Activated CD8-positive, alpha-beta T cell treated with anti-CD3 and anti-CD28 coated beads for 36 hours (primary cell): ENCODE results near the gene NOL4L. TPM values are rescaled to one million over a fixed set of nuclear protein-coding genes. Genes with fewer than 3 reads are reported as not detected.

Experiments used
- ATAC-seq: fragments of 200-7000 bp; cut with Tn5 transposase; one replicate; pipeline ENCODE4 v1.10.0; 2021; ENCODE audit warnings: mild to moderate bottlenecking, moderate library complexity
- CTCF ChIA-PET: fragments of 350-600 bp; sonication (Branson Sonifier 250); formaldehyde crosslinking; loops from one replicate; lab custom pipeline; 2021; ENCODE audit warnings: antibody characterized with exemption; lab: Charles Lee
- POLR2A ChIA-PET: fragments of 350-600 bp; sonication (Branson Sonifier 250); formaldehyde crosslinking; loops from one replicate; lab custom pipeline; 2021; ENCODE audit warnings: antibody characterized with exemption; lab: Charles Lee
- DNase-seq: peaks from one replicate; pipeline ENCODE4 v3.0.0-alpha.2; 2020
- H3K27ac Mint-ChIP-seq: one replicate; pipeline ENCODE4 v1.8.0; 2021; ENCODE audit warnings: mild to moderate bottlenecking, mixed read lengths
- H3K27me3 Mint-ChIP-seq: one replicate; pipeline ENCODE4 v1.8.0; 2021; ENCODE audit warnings: mixed read lengths
- H3K36me3 Mint-ChIP-seq: one replicate; pipeline ENCODE4 v1.8.0; 2021; ENCODE audit warnings: low read depth, mixed read lengths
- H3K4me1 Mint-ChIP-seq: one replicate; pipeline ENCODE4 v1.8.0; 2021; ENCODE audit warnings: low read depth, mixed read lengths
- H3K4me3 Mint-ChIP-seq: one replicate; pipeline ENCODE4 v1.8.0; 2021; ENCODE audit warnings: mild to moderate bottlenecking, moderate library complexity, mixed read lengths
- H3K9me3 Mint-ChIP-seq: one replicate; pipeline ENCODE4 v1.8.0; 2021; ENCODE audit warnings: mixed read lengths
- intact Hi-C: fragments of 100-400 bp; cut with micrococcal nuclease; formaldehyde crosslinking; loops from one replicate; pipeline ENCODE4 v1.10.0; 2022
- total RNA-seq, 2 experiments: library from RNA; stranded (reverse); gene quantifications; one replicate each; pipeline ENCODE4 v1.2.3, GENCODE V29; 2021
- TF ChIP-seq, protein P1 (sequence below): fragments of 200-600 bp; IDR thresholded peaks from one replicate; pipeline ENCODE4 v1.8.0; 2022; ENCODE audit warnings: antibody characterized with exemption, mild to moderate bottlenecking

NOL4L gene
- total RNA-seq, 2 experiments from 2014 or later: 23.3 to 23.9 TPM

DNA sequence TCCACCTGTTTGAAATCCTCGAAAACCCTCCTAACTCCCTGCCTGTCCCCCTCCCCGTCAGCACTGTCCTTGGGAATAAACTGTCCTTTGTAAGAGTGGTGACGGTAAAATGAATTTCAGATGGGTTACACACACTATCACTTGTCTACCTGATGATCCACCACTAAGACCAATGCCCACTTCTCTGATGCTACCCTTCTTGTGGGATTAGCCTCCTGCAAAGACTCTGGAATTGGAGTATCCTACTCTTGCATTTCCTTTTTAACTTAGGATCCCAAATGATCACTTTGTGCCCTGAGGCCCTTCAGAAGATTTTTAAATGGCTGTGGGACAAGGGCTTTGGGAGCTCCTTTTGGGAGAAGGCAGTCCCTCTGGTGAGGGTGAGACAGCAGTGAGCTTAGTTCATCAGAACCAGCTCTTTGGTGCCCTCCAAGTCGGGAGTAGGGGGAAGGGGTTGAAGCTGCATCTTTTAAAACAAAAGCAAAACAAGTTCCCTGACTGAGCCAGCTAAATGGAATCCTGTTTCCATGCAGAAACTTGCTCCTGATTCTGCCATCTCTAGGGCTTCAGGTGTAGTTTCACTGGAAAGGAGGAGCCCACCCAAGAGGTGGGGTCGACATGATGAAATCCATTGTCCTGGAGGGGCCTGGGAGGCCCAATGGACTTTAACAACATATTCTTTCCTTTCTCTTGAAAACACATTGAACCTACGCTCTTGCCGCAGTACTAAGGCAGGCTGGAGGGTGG is 140.5 kb downstream of the NOL4L start:
- no peaks in the 10 kb centered on the region for H3K27me3 Mint-ChIP-seq
- no peaks in the 10 kb centered on the region for H3K9me3 Mint-ChIP-seq
- intact Hi-C loops: no loop called here
- TF ChIP-seq, protein P1, sequence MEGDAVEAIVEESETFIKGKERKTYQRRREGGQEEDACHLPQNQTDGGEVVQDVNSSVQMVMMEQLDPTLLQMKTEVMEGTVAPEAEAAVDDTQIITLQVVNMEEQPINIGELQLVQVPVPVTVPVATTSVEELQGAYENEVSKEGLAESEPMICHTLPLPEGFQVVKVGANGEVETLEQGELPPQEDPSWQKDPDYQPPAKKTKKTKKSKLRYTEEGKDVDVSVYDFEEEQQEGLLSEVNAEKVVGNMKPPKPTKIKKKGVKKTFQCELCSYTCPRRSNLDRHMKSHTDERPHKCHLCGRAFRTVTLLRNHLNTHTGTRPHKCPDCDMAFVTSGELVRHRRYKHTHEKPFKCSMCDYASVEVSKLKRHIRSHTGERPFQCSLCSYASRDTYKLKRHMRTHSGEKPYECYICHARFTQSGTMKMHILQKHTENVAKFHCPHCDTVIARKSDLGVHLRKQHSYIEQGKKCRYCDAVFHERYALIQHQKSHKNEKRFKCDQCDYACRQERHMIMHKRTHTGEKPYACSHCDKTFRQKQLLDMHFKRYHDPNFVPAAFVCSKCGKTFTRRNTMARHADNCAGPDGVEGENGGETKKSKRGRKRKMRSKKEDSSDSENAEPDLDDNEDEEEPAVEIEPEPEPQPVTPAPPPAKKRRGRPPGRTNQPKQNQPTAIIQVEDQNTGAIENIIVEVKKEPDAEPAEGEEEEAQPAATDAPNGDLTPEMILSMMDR: no peak
- no peak for DNase-seq
- no peak overlapping the region for H3K4me3 Mint-ChIP-seq
- H3K36me3 Mint-ChIP-seq: peaks cover 21% of the 10 kb centered on the region
- peak overlapping the region; percentile 3 for H3K27ac Mint-ChIP-seq
- H3K4me1 Mint-ChIP-seq: peaks cover 30% of the 10 kb centered on the region
- POLR2A ChIA-PET: interaction anchor here (0.5 to 2.3 kb wide), 3 partner anchors 8 to 93 kb away, joined by 3 to 9 read pairs (median 3); no protein-coding TSS in a partner anchor
- CTCF ChIA-PET: interaction anchor here (1.3 to 1.5 kb wide), 2 partner anchors 14 to 208 kb away, joined by 4 to 5 read pairs; no protein-coding TSS in a partner anchor
- no peak for ATAC-seq

DNA sequence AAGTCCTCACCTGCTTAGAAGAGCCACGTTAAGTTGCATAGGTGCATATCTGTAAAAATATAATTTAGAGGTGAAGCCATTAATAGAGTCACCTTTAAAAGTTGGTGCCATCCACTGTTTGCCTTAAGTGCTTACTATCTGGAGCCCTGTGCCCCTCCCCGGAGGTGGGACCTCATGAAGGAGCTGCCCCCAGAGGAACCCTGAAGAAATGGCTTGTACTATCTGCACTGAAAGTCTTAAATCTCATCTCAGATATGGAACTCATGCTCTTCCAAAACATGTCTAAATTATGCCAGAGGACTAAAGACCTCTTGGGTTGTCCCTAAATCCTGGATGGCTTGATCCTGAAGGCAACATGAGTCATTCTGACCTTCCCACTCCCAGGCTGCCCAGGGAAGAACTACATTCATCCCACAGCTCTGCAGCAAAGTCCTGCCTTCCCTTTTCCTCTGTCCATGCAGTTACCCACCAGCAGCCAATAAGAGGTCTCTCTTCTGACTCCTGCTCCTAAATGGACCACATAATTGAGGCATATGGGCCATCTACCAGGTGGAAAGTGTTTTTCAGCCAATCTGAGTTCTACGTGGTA is 141.7 kb downstream of the NOL4L start:
- POLR2A ChIA-PET: interaction anchor here (1.0 to 2.3 kb wide), 2 partner anchors 9 to 10 kb away, joined by 3 to 9 read pairs; no protein-coding TSS in a partner anchor
- Mint-ChIP-seq H3K4me1 (peaks cover 42% of the 10 kb centered on the region), H3K27ac (peak overlapping the region; percentile 74), H3K36me3 (peaks cover 32% of the 10 kb centered on the region), H3K9me3 (no peaks in the 10 kb centered on the region), H3K27me3 (no peaks in the 10 kb centered on the region), H3K4me3 (no peak overlapping the region)
- ATAC-seq: no peak
- TF ChIP-seq, protein P1: no peak
- DNase-seq: peak; percentile 39
- CTCF ChIA-PET: no interaction called here
- intact Hi-C loops: no loop called here

DNA sequence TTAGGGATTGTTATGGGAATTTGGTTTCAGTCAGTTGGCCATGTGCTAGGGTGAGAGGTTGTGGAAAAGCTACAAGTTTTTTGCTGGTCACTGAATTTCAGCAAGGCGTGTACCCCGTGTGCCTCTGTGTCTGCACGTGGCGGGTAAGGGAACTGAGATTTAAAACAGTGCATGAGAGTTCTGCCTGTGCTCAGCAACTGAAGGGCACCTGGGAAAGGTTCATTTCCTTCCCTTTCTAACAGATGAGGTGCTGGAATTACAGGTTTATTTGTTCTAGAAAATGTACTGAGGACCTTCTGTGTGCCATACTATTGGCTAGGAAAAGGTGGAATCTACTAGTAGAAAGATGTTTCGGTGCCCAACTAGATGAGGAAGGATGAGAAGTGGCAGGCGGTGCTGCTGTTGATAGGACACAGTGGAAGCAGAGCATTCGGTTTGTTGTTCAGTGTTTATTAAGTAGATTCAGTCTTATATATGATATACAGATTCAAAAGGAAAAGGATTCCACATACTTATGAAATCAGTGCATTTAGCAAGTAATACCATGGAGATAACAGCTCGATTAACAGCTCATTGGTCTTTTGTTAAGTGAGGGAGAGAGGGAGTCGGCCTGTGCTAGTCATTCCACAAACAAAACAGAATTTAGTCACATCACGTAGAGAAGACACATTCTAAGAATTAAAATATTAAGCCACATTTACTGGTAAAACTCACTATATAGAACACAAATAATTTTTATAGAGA is 142.3 kb downstream of the NOL4L start:
- POLR2A ChIA-PET: interaction anchor here (1.0 to 2.3 kb wide), 2 partner anchors 9 to 10 kb away, joined by 3 to 9 read pairs; no protein-coding TSS in a partner anchor
- Mint-ChIP-seq H3K4me1 (peaks cover 46% of the 10 kb centered on the region), H3K27me3 (no peaks in the 10 kb centered on the region), H3K36me3 (peaks cover 37% of the 10 kb centered on the region), H3K9me3 (no peaks in the 10 kb centered on the region), H3K27ac (peak overlapping the region; percentile 50), H3K4me3 (no peak overlapping the region)
- intact Hi-C loops: no loop called here
- DNase-seq (no peak), ATAC-seq (no peak)
- CTCF ChIA-PET: no interaction called here
- TF ChIP-seq, protein P1: no peak

DNA sequence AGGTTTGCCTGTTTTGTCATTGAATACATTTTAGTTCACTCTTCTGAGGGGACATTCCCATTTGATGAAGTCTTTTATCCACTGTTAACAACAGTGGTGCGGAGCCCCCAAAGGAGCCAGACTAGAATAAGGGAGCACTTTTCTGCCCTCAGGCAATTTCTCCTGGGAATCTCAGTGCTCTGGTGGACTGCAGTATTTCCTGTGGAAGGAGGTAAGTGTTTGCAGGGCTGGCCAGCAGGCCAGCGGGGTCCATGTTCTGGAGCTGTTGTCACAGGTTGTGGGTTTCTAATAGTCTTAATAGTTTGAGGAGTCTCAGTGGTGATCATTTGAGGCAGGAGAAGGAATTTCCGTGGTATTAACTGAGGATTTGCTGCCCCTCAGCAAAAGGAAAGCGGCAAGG is 143.5 kb downstream of the NOL4L start:
- H3K9me3 Mint-ChIP-seq: no peaks in the 10 kb centered on the region
- DNase-seq: no peak
- peaks cover 44% of the 10 kb centered on the region for H3K4me1 Mint-ChIP-seq
- POLR2A ChIA-PET: interaction anchor here (1.0 kb wide), 1 partner anchor 9 kb away, joined by 3 read pairs; no protein-coding TSS in a partner anchor
- no peak overlapping the region for H3K4me3 Mint-ChIP-seq
- peak overlapping the region; percentile 23 for H3K27ac Mint-ChIP-seq
- H3K36me3 Mint-ChIP-seq: peaks cover 37% of the 10 kb centered on the region
- no peak for ATAC-seq
- CTCF ChIA-PET: no interaction called here
- TF ChIP-seq, protein P1: no peak
- no peaks in the 10 kb centered on the region for H3K27me3 Mint-ChIP-seq
- intact Hi-C loops: no loop called here
